ENCODE results near the gene INTS4.

DNA sequence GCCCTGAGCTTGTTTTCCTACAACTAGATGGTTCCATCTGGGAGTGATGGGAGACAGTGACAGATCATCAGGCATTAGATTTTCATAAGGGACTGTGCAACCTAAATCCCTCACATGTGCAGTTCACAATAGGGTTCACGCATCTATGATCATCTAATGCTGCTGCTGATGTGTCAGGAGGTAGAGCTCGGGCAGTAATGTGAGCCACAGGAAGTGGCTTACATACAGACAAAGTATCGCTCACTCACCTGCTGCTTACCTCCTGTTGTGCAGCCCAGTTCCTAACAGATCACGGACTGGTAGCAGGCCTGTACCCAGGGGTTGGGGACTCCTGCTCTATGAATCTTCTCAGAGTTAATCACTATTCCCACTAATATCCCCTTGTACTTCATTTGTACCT, 161.2 kb downstream of the INTS4 start:
- TF ChIP-seq EP300 (IDR thresholded peaks at IDR 0.05) (no peak), POLR2A (IDR thresholded peaks at IDR 0.05) (no peak)
- TF ChIP-seq, protein P1, sequence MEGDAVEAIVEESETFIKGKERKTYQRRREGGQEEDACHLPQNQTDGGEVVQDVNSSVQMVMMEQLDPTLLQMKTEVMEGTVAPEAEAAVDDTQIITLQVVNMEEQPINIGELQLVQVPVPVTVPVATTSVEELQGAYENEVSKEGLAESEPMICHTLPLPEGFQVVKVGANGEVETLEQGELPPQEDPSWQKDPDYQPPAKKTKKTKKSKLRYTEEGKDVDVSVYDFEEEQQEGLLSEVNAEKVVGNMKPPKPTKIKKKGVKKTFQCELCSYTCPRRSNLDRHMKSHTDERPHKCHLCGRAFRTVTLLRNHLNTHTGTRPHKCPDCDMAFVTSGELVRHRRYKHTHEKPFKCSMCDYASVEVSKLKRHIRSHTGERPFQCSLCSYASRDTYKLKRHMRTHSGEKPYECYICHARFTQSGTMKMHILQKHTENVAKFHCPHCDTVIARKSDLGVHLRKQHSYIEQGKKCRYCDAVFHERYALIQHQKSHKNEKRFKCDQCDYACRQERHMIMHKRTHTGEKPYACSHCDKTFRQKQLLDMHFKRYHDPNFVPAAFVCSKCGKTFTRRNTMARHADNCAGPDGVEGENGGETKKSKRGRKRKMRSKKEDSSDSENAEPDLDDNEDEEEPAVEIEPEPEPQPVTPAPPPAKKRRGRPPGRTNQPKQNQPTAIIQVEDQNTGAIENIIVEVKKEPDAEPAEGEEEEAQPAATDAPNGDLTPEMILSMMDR (IDR thresholded peaks at IDR 0.05), result no peak
